Measurements from ENCODE around the gene TMTC1.

TMTC1 gene

DNA sequence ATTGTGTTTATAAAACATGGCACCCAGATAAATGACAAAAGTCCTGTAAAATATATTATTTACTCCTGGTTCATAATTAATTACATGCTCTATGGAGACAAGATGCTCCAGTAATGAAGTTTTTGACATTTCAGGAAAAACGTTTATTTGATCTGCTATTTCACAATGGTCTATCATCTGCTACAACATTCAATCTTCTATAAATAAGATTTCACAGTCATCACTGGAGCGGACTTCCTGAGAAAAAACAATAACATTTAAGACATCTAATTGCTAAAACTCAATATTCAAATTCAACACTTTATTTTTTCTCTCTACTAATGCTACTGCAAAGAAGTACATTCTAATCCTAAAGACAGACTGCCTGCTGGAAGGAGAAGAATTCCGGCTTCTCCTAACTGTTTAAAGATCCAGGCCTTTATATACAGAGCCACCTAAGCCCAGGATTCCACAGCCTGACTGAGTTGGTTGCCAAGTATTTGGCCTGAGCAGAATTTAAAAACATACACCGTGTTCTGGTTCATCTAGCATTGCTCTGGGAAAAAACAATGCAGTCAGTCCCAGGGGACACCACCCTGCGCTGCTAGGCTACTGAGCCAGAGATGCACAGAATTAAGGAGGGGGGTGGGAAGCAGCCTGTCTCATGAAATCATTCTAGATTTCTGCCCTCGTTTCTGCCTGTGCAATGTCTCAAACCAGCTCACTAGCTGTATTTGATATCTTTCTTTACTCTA lies 58.0 kb downstream of the TMTC1 start:
- in situ Hi-C loops (cut with MboI; ENCODE audit: low sequenced_read_pairs, unreplicated experiment), result no loop called here

DNA sequence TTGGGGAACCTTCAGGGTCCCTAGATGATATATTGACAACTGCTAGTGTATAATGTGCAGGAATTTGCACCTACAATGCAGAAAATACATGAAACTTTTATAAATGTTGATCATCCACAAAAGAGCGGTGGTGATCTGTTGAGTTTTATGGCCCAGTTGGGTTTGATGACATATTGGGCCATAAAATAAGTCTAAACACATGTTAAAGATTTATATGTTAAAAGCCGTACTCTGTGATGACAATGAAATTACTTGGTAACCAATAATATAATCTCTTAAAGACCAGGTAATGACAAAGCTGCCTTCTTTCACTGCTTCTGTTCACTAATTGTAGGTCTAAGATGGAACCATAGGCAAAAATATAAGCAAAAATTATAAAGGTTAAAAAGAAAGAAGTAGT lies 61.6 kb downstream of the TMTC1 start:
- TF ChIP-seq, protein P1, sequence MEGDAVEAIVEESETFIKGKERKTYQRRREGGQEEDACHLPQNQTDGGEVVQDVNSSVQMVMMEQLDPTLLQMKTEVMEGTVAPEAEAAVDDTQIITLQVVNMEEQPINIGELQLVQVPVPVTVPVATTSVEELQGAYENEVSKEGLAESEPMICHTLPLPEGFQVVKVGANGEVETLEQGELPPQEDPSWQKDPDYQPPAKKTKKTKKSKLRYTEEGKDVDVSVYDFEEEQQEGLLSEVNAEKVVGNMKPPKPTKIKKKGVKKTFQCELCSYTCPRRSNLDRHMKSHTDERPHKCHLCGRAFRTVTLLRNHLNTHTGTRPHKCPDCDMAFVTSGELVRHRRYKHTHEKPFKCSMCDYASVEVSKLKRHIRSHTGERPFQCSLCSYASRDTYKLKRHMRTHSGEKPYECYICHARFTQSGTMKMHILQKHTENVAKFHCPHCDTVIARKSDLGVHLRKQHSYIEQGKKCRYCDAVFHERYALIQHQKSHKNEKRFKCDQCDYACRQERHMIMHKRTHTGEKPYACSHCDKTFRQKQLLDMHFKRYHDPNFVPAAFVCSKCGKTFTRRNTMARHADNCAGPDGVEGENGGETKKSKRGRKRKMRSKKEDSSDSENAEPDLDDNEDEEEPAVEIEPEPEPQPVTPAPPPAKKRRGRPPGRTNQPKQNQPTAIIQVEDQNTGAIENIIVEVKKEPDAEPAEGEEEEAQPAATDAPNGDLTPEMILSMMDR (IDR thresholded peaks at IDR 0.05; ENCODE audit: borderline replicate concordance, control extremely low read depth, extremely low read depth, insufficient read depth, missing control alignments), result no peak
- in situ Hi-C loops (cut with MboI; ENCODE audit: low sequenced_read_pairs, unreplicated experiment), result no loop called here
- DNase-seq (ENCODE audit: low spot score), result no peak

More for the DNA sequence above, 58.0 kb downstream of the TMTC1 start:
- no peak for DNase-seq (ENCODE audit: low spot score)
- TF ChIP-seq, protein P1 (IDR thresholded peaks at IDR 0.05; ENCODE audit: borderline replicate concordance, control extremely low read depth, extremely low read depth, insufficient read depth, missing control alignments), result no peak

DNA sequence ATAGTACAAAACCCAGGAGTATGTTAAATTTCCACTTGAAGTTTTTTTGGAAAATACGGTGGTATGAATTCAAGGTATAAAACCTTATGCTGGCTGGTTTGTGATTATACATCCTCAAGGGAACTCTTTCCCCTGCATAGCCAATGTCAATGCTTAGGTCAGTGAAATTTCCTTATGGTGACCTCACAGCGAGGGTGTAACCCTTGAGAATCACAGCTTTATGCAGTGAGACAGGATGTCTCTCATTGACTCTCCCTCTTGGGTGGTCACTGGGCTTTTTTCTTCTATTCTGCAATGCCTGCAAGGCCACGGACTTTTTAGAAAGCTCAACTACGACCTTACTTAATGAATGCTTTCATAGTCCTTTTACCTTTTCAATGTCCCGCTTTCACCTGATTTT lies 64.4 kb downstream of the TMTC1 start:
- TF ChIP-seq, protein P1 (IDR thresholded peaks at IDR 0.05; ENCODE audit: borderline replicate concordance, control extremely low read depth, extremely low read depth, insufficient read depth, missing control alignments), result no peak
- in situ Hi-C loops (cut with MboI; ENCODE audit: low sequenced_read_pairs, unreplicated experiment), result no loop called here
- no peak for DNase-seq (ENCODE audit: low spot score)

DNA sequence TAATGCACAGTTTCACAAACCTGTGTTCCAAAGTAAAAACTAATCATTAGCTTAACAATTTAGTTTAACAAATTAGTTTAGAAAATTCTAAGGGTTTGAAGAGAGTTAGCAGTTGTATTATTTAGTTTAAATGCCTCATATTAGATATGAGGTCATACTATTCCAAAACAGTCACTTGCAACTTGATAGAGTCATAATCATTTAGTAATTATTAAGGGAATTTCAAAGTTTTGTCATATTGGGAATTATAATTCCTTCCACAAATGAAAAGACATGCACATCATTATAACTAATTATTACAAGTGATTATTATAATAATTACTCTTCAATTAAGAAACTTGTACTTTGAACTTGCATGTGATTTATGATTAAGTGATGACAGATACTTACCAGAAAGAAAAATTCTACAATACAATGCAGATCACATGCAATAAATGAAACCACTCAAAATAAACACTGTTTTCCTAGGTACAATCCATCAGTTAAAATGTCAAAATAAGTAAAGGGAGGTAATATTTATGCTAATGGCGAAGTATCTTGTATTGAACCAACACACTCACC lies 66.1 kb downstream of the TMTC1 start:
- in situ Hi-C loops (cut with MboI; ENCODE audit: low sequenced_read_pairs, unreplicated experiment), result no loop called here
- DNase-seq (ENCODE audit: low spot score), result no peak
- TF ChIP-seq, protein P1 (IDR thresholded peaks at IDR 0.05; ENCODE audit: borderline replicate concordance, control extremely low read depth, extremely low read depth, insufficient read depth, missing control alignments), result no peak

DNA sequence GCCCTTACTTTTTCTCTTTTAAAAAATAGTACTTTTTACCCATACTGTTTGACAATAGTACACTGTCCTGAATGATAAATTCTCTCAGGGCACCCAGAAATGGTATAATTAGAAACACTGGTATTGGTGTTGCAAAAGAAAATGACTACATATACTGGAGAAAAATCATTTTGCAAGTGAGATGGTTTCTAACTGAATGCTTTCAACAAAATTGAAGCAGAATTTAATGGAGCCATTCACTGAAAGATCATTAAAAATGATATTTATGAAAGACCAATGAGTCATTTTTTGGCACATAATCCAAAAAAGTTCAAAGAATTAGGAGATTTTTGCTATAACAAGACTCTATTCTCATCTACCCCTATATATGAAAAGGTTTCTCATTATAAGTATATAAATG lies 68.8 kb downstream of the TMTC1 start:
- TF ChIP-seq, protein P1 (IDR thresholded peaks at IDR 0.05; ENCODE audit: borderline replicate concordance, control extremely low read depth, extremely low read depth, insufficient read depth, missing control alignments), result no peak
- no peak for DNase-seq (ENCODE audit: low spot score)
- in situ Hi-C loops (cut with MboI; ENCODE audit: low sequenced_read_pairs, unreplicated experiment), result no loop called here

DNA sequence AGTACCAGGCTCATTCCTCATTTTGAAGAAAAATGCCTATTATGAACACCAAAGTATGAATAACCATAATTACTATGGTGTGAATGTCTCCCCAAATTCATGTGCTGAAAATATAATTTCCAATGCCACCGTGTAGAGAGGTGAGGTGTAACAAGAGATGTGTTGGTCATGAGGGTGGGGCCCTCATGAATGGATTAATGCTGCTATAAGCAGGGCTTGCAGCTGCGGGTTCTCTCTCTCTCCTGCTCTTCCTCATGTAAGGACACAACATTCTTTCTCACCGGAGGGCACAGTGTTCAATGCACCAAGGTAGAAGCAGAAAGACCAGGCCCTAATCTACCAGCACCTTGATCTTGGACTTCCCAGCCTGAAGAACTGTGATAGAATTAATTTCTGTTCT lies 70.0 kb downstream of the TMTC1 start:
- TF ChIP-seq, protein P1 (IDR thresholded peaks at IDR 0.05; ENCODE audit: borderline replicate concordance, control extremely low read depth, extremely low read depth, insufficient read depth, missing control alignments), result no peak
- in situ Hi-C loops (cut with MboI; ENCODE audit: low sequenced_read_pairs, unreplicated experiment), result no loop called here
- no peak for DNase-seq (ENCODE audit: low spot score)
